IMR-90 (cell line): ENCODE data around the gene NNT. TPM values are rescaled to one million over a fixed set of nuclear protein-coding genes. Genes with fewer than 3 reads are reported as not detected.

Experiments used
- ATAC-seq: fragments of 200-7000 bp; cut with Tn5 transposase; 2 replicates; pipeline ENCODE4 v1.9.1; 2020; ENCODE audit warnings: low read depth, mild to moderate bottlenecking, moderate library complexity
- BruUV-seq: library from RNA; stranded (reverse); fragments of 400-500 nt; replicated peaks from 2 replicates; lab custom pipeline; 2021; lab: Mats Ljungman, UMichigan
- CTCF ChIA-PET: fragments of 300-600 bp; formaldehyde crosslinking; extraction: SDS; loops from one replicate; lab custom pipeline; 2021; ENCODE audit warnings: antibody characterized with exemption; lab: Yijun Ruan, JAX
- POLR2A ChIA-PET: fragments of 300-600 bp; sonication (Branson Sonifier 250); formaldehyde crosslinking; loops from one replicate; lab custom pipeline; 2022; ENCODE audit warnings: antibody characterized with exemption; ENCODE audit not compliant: unreplicated experiment; lab: Charles Lee
- DNase-seq: peaks from one replicate; pipeline ENCODE4 v3.0.0; 2013
- H2AFZ ChIP-seq: replicated peaks from 2 replicates; pipeline ENCODE3; 2013; ENCODE audit warnings: low read length, mild to moderate bottlenecking; ENCODE audit not compliant: poor library complexity
- H2AK5ac ChIP-seq: 2 replicates; pipeline ENCODE4 v1.6.1; 2013; ENCODE audit warnings: low read depth, low read length, inconsistent platforms
- H2AK9ac ChIP-seq: replicated peaks from 2 replicates; pipeline ENCODE3; 2013; ENCODE audit warnings: mild to moderate bottlenecking, low read depth, low read length, moderate library complexity; ENCODE audit not compliant: poor library complexity
- H2BK120ac ChIP-seq: 2 replicates; pipeline ENCODE4 v1.6.1; 2013; ENCODE audit warnings: low read depth, low read length, inconsistent platforms
- H2BK15ac ChIP-seq: 3 replicates; pipeline ENCODE4 v1.6.1; 2013; ENCODE audit warnings: low read depth, low read length, inconsistent platforms
- H2BK20ac ChIP-seq: 2 replicates; pipeline ENCODE4 v1.6.1; 2013; ENCODE audit warnings: low read depth, mild to moderate bottlenecking, inconsistent platforms, low read length, moderate library complexity
- H2BK5ac ChIP-seq: 2 replicates; pipeline ENCODE4 v1.6.1; 2013; ENCODE audit warnings: mild to moderate bottlenecking, low read depth, low read length, inconsistent platforms; ENCODE audit not compliant: poor library complexity, severe bottlenecking
- H3K14ac ChIP-seq: replicated peaks from 2 replicates; pipeline ENCODE4 v1.6.1; 2013; ENCODE audit warnings: low read depth, low read length, inconsistent platforms
- H3K18ac ChIP-seq: 2 replicates; pipeline ENCODE4 v1.6.1; 2013; ENCODE audit warnings: low read depth, low read length, control low read depth
- H3K23ac ChIP-seq: 2 replicates; pipeline ENCODE4 v1.6.1; 2013; ENCODE audit warnings: low read depth, low read length, inconsistent platforms
- H3K27ac ChIP-seq: 2 replicates; pipeline ENCODE4 v1.5.1; 2013; ENCODE audit warnings: mild to moderate bottlenecking, control low read depth, low read length; ENCODE audit not compliant: insufficient read depth
- H3K27me3 ChIP-seq: 2 replicates; pipeline ENCODE4 v1.6.1; 2013; ENCODE audit warnings: low read length; ENCODE audit not compliant: control insufficient read depth, insufficient read depth
- H3K36me3 ChIP-seq: 2 replicates; pipeline ENCODE4 v1.6.1; 2013; ENCODE audit warnings: low read length, mixed read lengths; ENCODE audit not compliant: control insufficient read depth, insufficient read depth
- H3K4ac ChIP-seq: 2 replicates; pipeline ENCODE4 v1.6.1; 2013; ENCODE audit warnings: low read depth, low read length, inconsistent platforms
- H3K4me1 ChIP-seq: 2 replicates; pipeline ENCODE4 v1.6.1; 2013; ENCODE audit warnings: low read length, mixed read lengths; ENCODE audit not compliant: control insufficient read depth, insufficient read depth
- H3K4me2 ChIP-seq: 2 replicates; pipeline ENCODE4 v1.6.1; 2013; ENCODE audit warnings: low read depth, mild to moderate bottlenecking, control low read depth, low read length, moderate library complexity
- H3K4me3 ChIP-seq: 2 replicates; pipeline ENCODE4 v1.5.1; 2013; ENCODE audit warnings: low read depth, mild to moderate bottlenecking, control low read depth, low read length, moderate library complexity; ENCODE audit not compliant: insufficient read depth
- H3K56ac ChIP-seq: 2 replicates; pipeline ENCODE4 v1.6.1; 2013; ENCODE audit warnings: low read length, inconsistent platforms; ENCODE audit not compliant: insufficient read depth; ENCODE audit errors: extremely low read depth
- H3K79me1 ChIP-seq, 2 experiments: 2 replicates each; pipeline ENCODE4 v1.6.1; 2013; ENCODE audit warnings: low read length in 2 of 2, inconsistent platforms in 1 of 2, low read depth in 1 of 2
- H3K9ac ChIP-seq: 2 replicates; pipeline ENCODE4 v1.6.1; 2013; ENCODE audit warnings: low read depth, low read length, control low read depth
- H3K9me1 ChIP-seq: 2 replicates; pipeline ENCODE4 v1.6.1; 2013; ENCODE audit warnings: low read length, inconsistent platforms; ENCODE audit not compliant: insufficient read depth
- H3K9me3 ChIP-seq: 2 replicates; pipeline ENCODE4 v1.6.1; 2013; ENCODE audit warnings: low read length; ENCODE audit not compliant: control insufficient read depth, insufficient read depth
- H4K20me1 ChIP-seq: 2 replicates; pipeline ENCODE4 v1.6.1; 2013; ENCODE audit warnings: low read length, inconsistent platforms; ENCODE audit not compliant: insufficient read depth
- H4K5ac ChIP-seq: 2 replicates; pipeline ENCODE4 v1.6.1; 2013; ENCODE audit warnings: mild to moderate bottlenecking, low read depth, low read length, control low read depth
- H4K8ac ChIP-seq, 2 experiments: 2 replicates each; pipeline ENCODE4 v1.6.1; 2013; ENCODE audit warnings: low read depth in 2 of 2, low read length in 2 of 2, control low read depth in 1 of 2, inconsistent platforms in 1 of 2
- H4K91ac ChIP-seq: 2 replicates; pipeline ENCODE4 v1.6.1; 2013; ENCODE audit warnings: low read depth, low read length, inconsistent platforms; ENCODE audit not compliant: insufficient read depth
- MXI1 ChIP-seq: IDR thresholded peaks from 2 replicates; pipeline ENCODE4 v1.6.1; 2012; ENCODE audit warnings: low read depth, mild to moderate bottlenecking, low read length, moderate library complexity, borderline replicate concordance
- RAD21 ChIP-seq: IDR thresholded peaks from 2 replicates; pipeline ENCODE4 v1.6.1; 2012; ENCODE audit warnings: low read length, improper control_type of control experiment
- SMC3 ChIP-seq: fragments of 150-350 bp; IDR thresholded peaks from 2 replicates; pipeline ENCODE4 v1.6.1; 2016; ENCODE audit warnings: low read depth, mild to moderate bottlenecking, antibody characterized with exemption, low read length, moderate library complexity
- WGBS, 2 experiments: methylation state at CpG; one replicate each; pipeline versions ENCODE4 v1.1.5 to v1.1.7; 2013; ENCODE audit warnings: missing lambda C conversion rate in 2 of 2; ENCODE audit not compliant: insufficient read length in 1 of 2; ENCODE audit errors: extremely low coverage in 2 of 2; 5-methylcytosine and 5-hydroxymethylcytosine counted together
- dilution Hi-C: fragments of 300-500 bp; cut with HindIII; formaldehyde crosslinking; loops from one replicate; pipeline ENCODE4 v1.14.3; 2018; ENCODE audit warnings: low sequenced_read_pairs; ENCODE audit not compliant: unreplicated experiment
- in situ Hi-C: fragments of 300-500 bp; cut with MboI; formaldehyde crosslinking; loops from 3 replicates; pipeline ENCODE4 v1.14.3; 2019; ENCODE audit warnings: low sequenced_read_pairs, inconsistent platforms, mixed read lengths
- intact Hi-C: fragments of 100-400 bp; cut with micrococcal nuclease; formaldehyde crosslinking; loops from 2 replicates; pipeline ENCODE4 v1.10.0; 2022
- polyA plus RNA-seq, 3 experiments: library from polyadenylated mRNA; depleted of rRNA; stranded (reverse); fragments of >200 nt; gene quantifications; 2 replicates each; pipeline ENCODE4 v1.2.3, GENCODE V29; 2012; ENCODE audit warnings: low replicate concordance in 1 of 3
- total RNA-seq: library from RNA; depleted of rRNA; stranded (reverse); fragments of >200 nt; gene quantifications from 2 replicates; pipeline ENCODE4 v1.2.3, GENCODE V29; 2012
- TF ChIP-seq, protein P1 (sequence below): fragments of 150-350 bp; IDR thresholded peaks from 2 replicates; pipeline ENCODE4 v1.6.1; 2016; ENCODE audit warnings: low read depth, mild to moderate bottlenecking, low read length, moderate library complexity, borderline replicate concordance
- TF ChIP-seq, protein P2 (sequence below): conservative IDR thresholded peaks from 2 replicates; pipeline ENCODE4 v1.5.1; 2012; ENCODE audit warnings: mild to moderate bottlenecking, low read depth, low read length, improper control_type of control experiment

The NNT gene
- total and polyA plus RNA-seq, 2 of the 4 experiments (the other 2 are of a cell fraction), result 23.1 to 57.2 TPM

GRCh38 chr5:43661102-43661501 lies 58.1 kb downstream of the NNT start:
- Histone ChIP-seq H3K4me2 (no peak overlapping the region), H4K8ac (no peak overlapping the region), H3K9ac (no peak overlapping the region), H4K5ac (no peak overlapping the region), H3K4me3 (no peak overlapping the region), H3K14ac (no peak overlapping the region), H3K4ac (no peak overlapping the region), H2AFZ (no peak overlapping the region), H2BK5ac (no peak overlapping the region), H3K9me1 (peaks cover 3% of the 10 kb centered on the region; the same call in 1 of the 2 replicates), H3K56ac (no peak overlapping the region), H3K23ac (no peak overlapping the region), H3K36me3 (peaks cover 11% of the 10 kb centered on the region), H4K91ac (no peak overlapping the region), H3K4me1 (peaks cover 2% of the 10 kb centered on the region; the same call in 1 of the 2 replicates), H2AK9ac (no peak overlapping the region), H3K18ac (no peak overlapping the region), H4K20me1 (no peaks in the 10 kb centered on the region), H2BK15ac (no peak overlapping the region), H3K27me3 (no peaks in the 10 kb centered on the region), H3K9me3 (no peaks in the 10 kb centered on the region), H2BK20ac (no peak overlapping the region), H2AK5ac (no peak overlapping the region), H2BK120ac (no peak overlapping the region), H3K27ac (no peak overlapping the region), H3K79me1 (peaks cover 0 to 4% of the 10 kb centered on the region in 2 experiments; a peak in 2 of 4 replicates)
- TF ChIP-seq MXI1 (no peak), RAD21 (peak; percentile 52), SMC3 (peak; percentile 36)
- TF ChIP-seq, protein P1, sequence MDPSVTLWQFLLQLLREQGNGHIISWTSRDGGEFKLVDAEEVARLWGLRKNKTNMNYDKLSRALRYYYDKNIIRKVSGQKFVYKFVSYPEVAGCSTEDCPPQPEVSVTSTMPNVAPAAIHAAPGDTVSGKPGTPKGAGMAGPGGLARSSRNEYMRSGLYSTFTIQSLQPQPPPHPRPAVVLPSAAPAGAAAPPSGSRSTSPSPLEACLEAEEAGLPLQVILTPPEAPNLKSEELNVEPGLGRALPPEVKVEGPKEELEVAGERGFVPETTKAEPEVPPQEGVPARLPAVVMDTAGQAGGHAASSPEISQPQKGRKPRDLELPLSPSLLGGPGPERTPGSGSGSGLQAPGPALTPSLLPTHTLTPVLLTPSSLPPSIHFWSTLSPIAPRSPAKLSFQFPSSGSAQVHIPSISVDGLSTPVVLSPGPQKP, result no peak
- TF ChIP-seq, protein P2, sequence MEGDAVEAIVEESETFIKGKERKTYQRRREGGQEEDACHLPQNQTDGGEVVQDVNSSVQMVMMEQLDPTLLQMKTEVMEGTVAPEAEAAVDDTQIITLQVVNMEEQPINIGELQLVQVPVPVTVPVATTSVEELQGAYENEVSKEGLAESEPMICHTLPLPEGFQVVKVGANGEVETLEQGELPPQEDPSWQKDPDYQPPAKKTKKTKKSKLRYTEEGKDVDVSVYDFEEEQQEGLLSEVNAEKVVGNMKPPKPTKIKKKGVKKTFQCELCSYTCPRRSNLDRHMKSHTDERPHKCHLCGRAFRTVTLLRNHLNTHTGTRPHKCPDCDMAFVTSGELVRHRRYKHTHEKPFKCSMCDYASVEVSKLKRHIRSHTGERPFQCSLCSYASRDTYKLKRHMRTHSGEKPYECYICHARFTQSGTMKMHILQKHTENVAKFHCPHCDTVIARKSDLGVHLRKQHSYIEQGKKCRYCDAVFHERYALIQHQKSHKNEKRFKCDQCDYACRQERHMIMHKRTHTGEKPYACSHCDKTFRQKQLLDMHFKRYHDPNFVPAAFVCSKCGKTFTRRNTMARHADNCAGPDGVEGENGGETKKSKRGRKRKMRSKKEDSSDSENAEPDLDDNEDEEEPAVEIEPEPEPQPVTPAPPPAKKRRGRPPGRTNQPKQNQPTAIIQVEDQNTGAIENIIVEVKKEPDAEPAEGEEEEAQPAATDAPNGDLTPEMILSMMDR, result peak; percentile 58
- dilution Hi-C loops, result no loop called here
- in situ Hi-C loops, result no loop called here
- POLR2A ChIA-PET, result no interaction called here
- no CpG with 5 or more reads among the region's 2 CpGs for WGBS, 2 experiments
- ATAC-seq (no peak), DNase-seq (peak; percentile 59)
- intact Hi-C loops, result loop anchor here (1.0 to 5.0 kb wide), 2 partner anchors 71 to 671 kb away; no protein-coding TSS in a partner anchor
- no TSS peak for BruUV-seq
- CTCF ChIA-PET, result no interaction called here
